KMS-11 (cell line): Measurements from ENCODE around the gene JAML.

Experiments used
- H2AFZ ChIP-seq: fragments of 200-600 bp; sonication (generic); 2 replicates; pipeline ENCODE4 v1.6.1; 2016; ENCODE audit warnings: antibody characterized with exemption, mixed run types, low read depth
- H3K27ac ChIP-seq: fragments of 200-600 bp; sonication (generic); 2 replicates; pipeline ENCODE4 v1.6.1; 2016; ENCODE audit warnings: mild to moderate bottlenecking, mixed run types
- H3K27me3 ChIP-seq: fragments of 200-600 bp; sonication (generic); 2 replicates; pipeline ENCODE4 v1.6.1; 2017; ENCODE audit warnings: mild to moderate bottlenecking, low read depth, mixed run types, moderate library complexity; ENCODE audit not compliant: insufficient read depth
- H3K36me3 ChIP-seq: fragments of 200-600 bp; sonication (generic); 2 replicates; pipeline ENCODE4 v1.6.1; 2017; ENCODE audit warnings: mild to moderate bottlenecking, mixed run types; ENCODE audit not compliant: insufficient read depth
- H3K4me1 ChIP-seq: fragments of 200-600 bp; sonication (generic); 2 replicates; pipeline ENCODE4 v1.6.1; 2016; ENCODE audit warnings: mild to moderate bottlenecking, low read depth, mixed run types; ENCODE audit not compliant: poor library complexity, severe bottlenecking
- H3K4me2 ChIP-seq: fragments of 200-600 bp; sonication (generic); 2 replicates; pipeline ENCODE4 v1.7.0; 2016; ENCODE audit warnings: mild to moderate bottlenecking, mixed run types
- H3K4me3 ChIP-seq: fragments of 200-600 bp; sonication (generic); IDR thresholded peaks from 2 replicates; pipeline ENCODE4 v1.6.1; 2017; ENCODE audit warnings: low read depth, low read length, mixed read lengths; ENCODE audit not compliant: insufficient read depth
- H3K79me2 ChIP-seq: fragments of 200-600 bp; sonication (generic); 2 replicates; pipeline ENCODE4 v1.6.1; 2016; ENCODE audit warnings: low read depth, mixed run types; ENCODE audit not compliant: insufficient read depth
- H3K9ac ChIP-seq: fragments of 200-600 bp; sonication (generic); 2 replicates; pipeline ENCODE4 v1.6.1; 2016; ENCODE audit warnings: mild to moderate bottlenecking, mixed run types
- H4K20me1 ChIP-seq: fragments of 200-600 bp; sonication (generic); 2 replicates; pipeline ENCODE4 v1.6.1; 2016; ENCODE audit warnings: mild to moderate bottlenecking, mixed run types; ENCODE audit not compliant: insufficient read depth
- CTCF ChIP-seq: fragments of 200-600 bp; sonication (generic); conservative IDR thresholded peaks from 2 replicates; pipeline ENCODE4 v1.6.1; 2017; ENCODE audit warnings: low read depth, mild to moderate bottlenecking, antibody characterized with exemption, low read length, moderate library complexity, mixed read lengths

Gene JAML

GRCh38 chr11:118170882-118171268 is 53.9 kb downstream of the JAML start:
- H3K4me2 ChIP-seq, result no peak overlapping the region
- H3K9ac ChIP-seq, result no peak overlapping the region
- H3K4me3 ChIP-seq, result no peak overlapping the region
- H3K4me1 ChIP-seq, result no peaks in the 10 kb centered on the region
- H3K36me3 ChIP-seq, result no peaks in the 10 kb centered on the region
- H3K27me3 ChIP-seq, result no peaks in the 10 kb centered on the region; the same call in 1 of the 2 replicates
- no peak overlapping the region for H3K27ac ChIP-seq
- no peak overlapping the region for H2AFZ ChIP-seq
- TF ChIP-seq CTCF, result no peak
- H3K79me2 ChIP-seq, result no peaks in the 10 kb centered on the region
- no peaks in the 10 kb centered on the region for H4K20me1 ChIP-seq

- Histone ChIP-seq H3K27me3 (no peaks in the 10 kb centered on the region; the same call in 1 of the 2 replicates), H3K4me3 (no peak overlapping the region), H3K79me2 (no peaks in the 10 kb centered on the region), H4K20me1 (no peaks in the 10 kb centered on the region), H3K27ac (no peak overlapping the region), H3K36me3 (no peaks in the 10 kb centered on the region), H3K4me2 (no peak overlapping the region), H3K9ac (no peak overlapping the region), H2AFZ (no peak overlapping the region), H3K4me1 (no peaks in the 10 kb centered on the region)
- TF ChIP-seq CTCF, result no peak
These were observed 54.6 kb downstream of the JAML start for GRCh38 chr11:118170231-118170630.

GRCh38 chr11:118169300-118170140 is 55.3 kb downstream of the JAML start:
- Histone ChIP-seq H3K4me1 (no peaks in the 10 kb centered on the region), H3K4me2 (no peak overlapping the region), H3K79me2 (no peaks in the 10 kb centered on the region), H3K4me3 (no peak overlapping the region), H3K9ac (no peak overlapping the region), H3K27ac (no peak overlapping the region), H4K20me1 (no peaks in the 10 kb centered on the region), H3K36me3 (no peaks in the 10 kb centered on the region), H2AFZ (no peak overlapping the region), H3K27me3 (no peaks in the 10 kb centered on the region; the same call in 1 of the 2 replicates)
- TF ChIP-seq CTCF, result no peak

GRCh38 chr11:118168751-118169150 is 56.1 kb downstream of the JAML start:
- Histone ChIP-seq H4K20me1 (no peaks in the 10 kb centered on the region), H3K4me1 (no peaks in the 10 kb centered on the region), H3K4me2 (no peak overlapping the region), H3K27me3 (no peaks in the 10 kb centered on the region; the same call in 1 of the 2 replicates), H3K36me3 (no peaks in the 10 kb centered on the region), H3K4me3 (no peak overlapping the region), H3K9ac (no peak overlapping the region), H2AFZ (no peak overlapping the region), H3K27ac (no peak overlapping the region), H3K79me2 (no peaks in the 10 kb centered on the region)
- no peak for TF ChIP-seq CTCF
